Common myeloid progenitor, CD34-positive (primary cell): ENCODE results near the gene ANKRD23.
"Not testable (repeated sequence)": the region's sequence is repeated elsewhere in the genome, so short reads cannot be mapped to it uniquely, and the experiment has no call there.

Source experiments
- CTCF ChIA-PET: fragments of 350-600 bp; sonication (Branson Sonifier 250); formaldehyde crosslinking; loops from one replicate; lab custom pipeline; 2021; ENCODE audit warnings: antibody characterized with exemption; lab: Charles Lee
- POLR2A ChIA-PET: fragments of 350-600 bp; sonication (Branson Sonifier 250); formaldehyde crosslinking; loops from one replicate; lab custom pipeline; 2021; ENCODE audit warnings: antibody characterized with exemption; lab: Charles Lee
- DNase-seq, 3 donors: peaks; one replicate each; pipeline versions ENCODE4 v3.0.0 to v3.0.0-alpha.2; 2013
- H3K27ac ChIP-seq, 2 experiments: 1 replicate in 1 of 2; 2 replicates in 1 of 2; pipeline ENCODE4 v1.7.0; 2013; ENCODE audit warnings: inconsistent platforms in 2 of 2, low read length in 2 of 2, mild to moderate bottlenecking in 2 of 2, low read depth in 1 of 2, moderate library complexity in 1 of 2; ENCODE audit not compliant: severe bottlenecking in 2 of 2, insufficient read depth in 1 of 2, poor library complexity in 1 of 2
- H3K27me3 ChIP-seq, 5 experiments: replicated peaks in 2 of 5; 1 replicate in 3 of 5; 2 replicates in 2 of 5; pipeline versions ENCODE4 v1.6.1 to v1.7.0; 2013; ENCODE audit warnings: low read length in 4 of 5, mild to moderate bottlenecking in 2 of 5, moderate library complexity in 2 of 5, inconsistent platforms in 1 of 5; ENCODE audit not compliant: insufficient read depth in 5 of 5, control insufficient read depth in 4 of 5
- H3K36me3 ChIP-seq, 4 experiments: 1 replicate in 2 of 4; 2 replicates in 2 of 4; pipeline versions ENCODE4 v1.6.1 to v1.7.0; 2013; ENCODE audit warnings: low read length in 3 of 4, control low read depth in 1 of 4, mild to moderate bottlenecking in 1 of 4; ENCODE audit not compliant: control insufficient read depth in 4 of 4, insufficient read depth in 4 of 4
- H3K4me1 ChIP-seq, 4 experiments: 1 replicate in 3 of 4; 2 replicates in 1 of 4; pipeline versions ENCODE4 v1.6.1 to v1.7.1; 2013; ENCODE audit warnings: low read length in 3 of 4, mild to moderate bottlenecking in 3 of 4, control low read depth in 1 of 4, inconsistent platforms in 1 of 4, moderate library complexity in 1 of 4; ENCODE audit not compliant: control insufficient read depth in 4 of 4, insufficient read depth in 4 of 4; ENCODE audit errors: control extremely low read depth in 1 of 4
- H3K4me3 ChIP-seq, 7 experiments: 1 replicate in 4 of 7; 2 replicates in 3 of 7; pipeline versions ENCODE4 v1.5.1 to v1.7.0; 2013; ENCODE audit warnings: mild to moderate bottlenecking in 7 of 7, low read length in 6 of 7, moderate library complexity in 6 of 7, inconsistent platforms in 2 of 7, low read depth in 2 of 7, control low read depth in 1 of 7; ENCODE audit not compliant: insufficient read depth in 4 of 7, control insufficient read depth in 1 of 7; ENCODE audit errors: extremely low read depth in 1 of 7
- H3K9me3 ChIP-seq, 5 experiments: 1 replicate in 4 of 5; 2 replicates in 1 of 5; pipeline versions ENCODE4 v1.6.1 to v1.7.1; 2013; ENCODE audit warnings: low read length in 4 of 5, mild to moderate bottlenecking in 2 of 5, inconsistent platforms in 1 of 5, low read depth in 1 of 5, moderate library complexity in 1 of 5; ENCODE audit not compliant: control insufficient read depth in 4 of 5, insufficient read depth in 2 of 5; ENCODE audit errors: control extremely low read depth in 1 of 5
- WGBS: methylation state at CpG from one replicate; pipeline ENCODE4 v1.1.5; 2013; ENCODE audit not compliant: insufficient coverage; 5-methylcytosine and 5-hydroxymethylcytosine counted together

Gene ANKRD23

DNA sequence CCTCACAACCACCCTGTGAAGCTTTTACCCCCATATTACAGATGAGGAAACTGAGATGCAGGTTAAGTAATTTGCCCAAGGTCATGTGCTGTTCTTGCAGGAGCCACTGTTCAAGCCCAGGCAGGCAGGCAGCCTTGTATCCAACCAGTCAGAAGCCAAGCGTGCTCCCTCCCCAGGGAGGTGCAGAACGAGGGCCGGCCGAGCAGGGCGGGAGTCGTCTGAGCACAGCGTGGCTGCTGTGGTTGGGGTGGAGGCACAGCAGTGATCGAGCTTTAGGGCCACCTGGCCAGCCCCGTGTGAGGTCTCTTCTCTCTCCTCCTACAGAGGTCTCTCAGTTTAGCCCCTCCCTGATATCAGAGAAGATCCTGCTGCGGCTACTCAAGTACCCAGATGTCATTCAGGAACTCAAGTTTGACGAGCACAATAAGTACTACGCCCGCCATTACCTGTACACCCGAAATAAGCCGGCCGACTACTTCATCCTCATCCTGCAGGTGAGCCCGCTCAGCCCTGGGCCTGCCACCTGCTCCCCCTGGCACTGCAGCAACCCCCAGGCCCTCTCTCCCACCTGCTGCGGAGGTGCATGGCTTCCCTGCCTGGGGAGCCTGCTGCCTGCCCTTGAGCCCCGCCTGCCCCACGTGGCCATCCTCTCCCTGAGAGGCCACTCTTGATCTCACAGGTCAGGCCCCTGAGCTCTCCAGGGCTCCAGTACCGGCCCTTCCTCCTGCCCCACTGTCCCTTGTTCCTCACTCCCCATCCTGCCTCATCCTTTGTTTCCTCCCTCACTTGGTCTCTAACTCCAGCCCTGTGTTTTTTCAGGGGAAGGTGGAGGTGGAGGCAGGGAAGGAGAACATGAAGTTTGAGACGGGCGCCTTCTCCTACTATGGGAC, 44.8 kb downstream of the ANKRD23 start:
- CTCF ChIA-PET: interaction anchor here (0.7 to 2.5 kb wide), 5 partner anchors 12 to 54 kb away, joined by 3 to 34 read pairs (median 4); partner anchors contain the start of gene CNNM4
- no peak for DNase-seq
- POLR2A ChIA-PET: no interaction called here

DNA sequence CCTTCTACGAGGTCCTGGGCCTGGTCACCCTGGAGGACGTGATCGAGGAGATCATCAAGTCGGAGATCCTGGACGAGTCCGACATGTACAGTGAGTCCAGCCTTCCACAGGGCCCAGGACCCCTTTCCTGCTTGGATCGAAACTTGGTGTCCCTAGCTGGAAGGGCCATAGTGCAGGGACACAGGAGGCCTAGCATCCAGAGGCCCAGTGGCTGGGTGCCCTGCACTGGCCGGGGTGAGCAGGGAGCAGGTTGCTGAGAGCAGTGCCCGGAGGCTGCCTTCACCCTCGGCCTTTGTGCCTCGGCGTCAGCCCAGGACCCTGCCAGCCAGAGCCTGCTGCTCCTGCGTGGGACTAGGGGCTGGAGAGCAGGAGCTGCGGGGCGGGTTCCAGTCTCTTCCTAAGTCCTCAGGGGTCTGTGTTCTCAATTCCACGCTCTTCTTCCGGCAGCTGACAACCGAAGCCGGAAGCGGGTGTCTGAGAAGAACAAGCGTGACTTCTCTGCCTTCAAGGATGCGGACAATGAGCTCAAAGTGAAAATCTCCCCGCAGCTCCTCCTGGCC, 46.7 kb downstream of the ANKRD23 start:
- ChIA-PET POLR2A (no interaction called here), CTCF (interaction anchor here (0.7 to 1.4 kb wide), 3 partner anchors 23 to 34 kb away, joined by 3 read pairs; no protein-coding TSS in a partner anchor)

More for the DNA sequence above, 44.8 kb downstream of the ANKRD23 start:
- Histone ChIP-seq H3K36me3 (peaks cover 6 to 51% (median 25%) of the 10 kb centered on the region in 4 experiments), H3K4me3 (no peak overlapping the region), H3K4me1 (peaks cover 0 to 17% (median 14%) of the 10 kb centered on the region in 4 experiments), H3K27ac (no peak overlapping the region), H3K27me3 (no peaks in the 10 kb centered on the region), H3K9me3 (no peaks in the 10 kb centered on the region)
- 98% methylated on average over 16 of the region's 23 CpGs for WGBS

GRCh38 chr2:96796497-96796896, 47.3 kb downstream of the ANKRD23 start:
- not testable (repeated sequence) for H3K4me3 ChIP-seq, H3K27ac ChIP-seq, H3K27me3 ChIP-seq, DNase-seq, H3K9me3 ChIP-seq
- Histone ChIP-seq H3K4me1 (peaks cover 0 to 17% (median 14%) of the 10 kb centered on the region in 4 experiments), H3K36me3 (peaks cover 0 to 34% (median 19%) of the 10 kb centered on the region in 4 experiments)
- CTCF ChIA-PET: interaction anchor here (1.4 kb wide), 1 partner anchor 23 kb away, joined by 3 read pairs; no protein-coding TSS in a partner anchor
- WGBS: 96% methylated on average over 3 of the region's 6 CpGs
- POLR2A ChIA-PET: interaction anchor here (0.7 kb wide), 1 partner anchor 81 kb away, joined by 3 read pairs; no protein-coding TSS in a partner anchor

More for the DNA sequence above, 46.7 kb downstream of the ANKRD23 start:
- H3K27ac ChIP-seq: no peak overlapping the region
- H3K27me3 ChIP-seq: no peaks in the 10 kb centered on the region
- no peak overlapping the region for H3K4me3 ChIP-seq
- no peak for DNase-seq
- no peaks in the 10 kb centered on the region for H3K9me3 ChIP-seq
- WGBS: 97% methylated on average over 19 of the region's 23 CpGs
- H3K36me3 ChIP-seq: peaks cover 3 to 40% (median 24%) of the 10 kb centered on the region in 4 experiments
- H3K4me1 ChIP-seq: peaks cover 0 to 17% (median 14%) of the 10 kb centered on the region in 4 experiments

GRCh38 chr2:96795076-96795475, 48.7 kb downstream of the ANKRD23 start:
- DNase-seq: no peak
- Histone ChIP-seq H3K27me3 (no peaks in the 10 kb centered on the region), H3K9me3 (no peaks in the 10 kb centered on the region), H3K27ac (no peak overlapping the region), H3K4me1 (peaks cover 0 to 6% (median 3%) of the 10 kb centered on the region in 4 experiments), H3K4me3 (no peak overlapping the region), H3K36me3 (peaks cover 0 to 30% (median 14%) of the 10 kb centered on the region in 4 experiments)
- POLR2A ChIA-PET: no interaction called here
- WGBS: 96% methylated on average over 4 of the region's 6 CpGs
- CTCF ChIA-PET: no interaction called here

DNA sequence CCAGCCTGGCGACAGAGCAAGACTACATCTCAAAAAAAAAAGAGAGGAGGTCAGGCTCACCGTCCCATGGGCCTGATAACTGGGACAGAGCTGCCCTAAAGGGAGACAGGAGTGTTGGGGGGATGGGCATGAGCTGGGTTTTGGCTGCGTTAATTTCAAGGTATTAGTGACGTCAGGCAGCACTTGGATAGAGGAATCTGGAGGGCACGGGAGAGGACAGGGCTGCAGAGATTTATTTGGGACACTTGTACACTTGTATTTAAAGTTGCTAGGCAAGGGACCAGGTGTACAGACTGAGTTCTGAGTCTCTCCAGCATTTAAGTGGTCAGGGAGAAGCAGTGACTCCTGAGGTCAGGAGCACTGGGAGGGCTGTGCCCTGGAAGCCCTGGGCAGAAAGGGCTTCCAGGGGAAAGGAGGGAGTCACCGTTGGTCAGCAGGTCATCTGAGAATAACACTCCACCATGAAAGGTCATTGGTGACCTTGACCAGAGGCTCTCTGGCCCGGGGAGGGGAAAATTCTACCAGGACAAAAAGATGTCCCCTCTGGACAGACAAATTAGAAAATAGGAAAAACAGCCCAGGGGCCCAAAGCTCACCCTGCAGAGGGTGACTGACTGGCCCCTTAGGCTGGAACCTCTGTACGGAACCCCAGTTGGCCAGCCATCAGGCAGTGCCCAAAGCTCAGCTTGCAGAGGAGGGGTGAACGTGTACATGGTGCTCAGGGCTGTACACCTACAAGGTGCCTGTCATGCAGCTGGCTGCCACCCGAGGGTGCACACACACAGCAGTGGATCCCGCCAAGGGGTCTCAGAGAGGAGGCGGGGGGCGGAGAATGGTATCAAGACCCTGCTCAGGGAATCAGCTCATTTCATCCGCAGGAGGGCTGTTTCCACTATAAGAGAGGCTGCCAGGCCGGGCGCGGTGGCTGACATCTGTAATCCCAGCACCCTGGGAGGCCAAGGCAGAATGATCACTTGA, 50.8 kb downstream of the ANKRD23 start:
- no peaks in the 10 kb centered on the region for H3K9me3 ChIP-seq
- DNase-seq: no peak
- H3K4me1 ChIP-seq: no peaks in the 10 kb centered on the region
- WGBS: 94% methylated on average over 16 of the region's 17 CpGs
- CTCF ChIA-PET: interaction anchor here (1.1 to 1.8 kb wide), 3 partner anchors 9 to 191 kb away, joined by 3 read pairs; no protein-coding TSS in a partner anchor
- no peaks in the 10 kb centered on the region for H3K27me3 ChIP-seq
- POLR2A ChIA-PET: interaction anchor here (0.6 kb wide), 1 partner anchor 90 kb away, joined by 6 read pairs; no protein-coding TSS in a partner anchor
- peaks cover 0 to 13% (median 3%) of the 10 kb centered on the region in 4 experiments for H3K36me3 ChIP-seq
- H3K4me3 ChIP-seq: no peak overlapping the region
- no peak overlapping the region for H3K27ac ChIP-seq

DNA sequence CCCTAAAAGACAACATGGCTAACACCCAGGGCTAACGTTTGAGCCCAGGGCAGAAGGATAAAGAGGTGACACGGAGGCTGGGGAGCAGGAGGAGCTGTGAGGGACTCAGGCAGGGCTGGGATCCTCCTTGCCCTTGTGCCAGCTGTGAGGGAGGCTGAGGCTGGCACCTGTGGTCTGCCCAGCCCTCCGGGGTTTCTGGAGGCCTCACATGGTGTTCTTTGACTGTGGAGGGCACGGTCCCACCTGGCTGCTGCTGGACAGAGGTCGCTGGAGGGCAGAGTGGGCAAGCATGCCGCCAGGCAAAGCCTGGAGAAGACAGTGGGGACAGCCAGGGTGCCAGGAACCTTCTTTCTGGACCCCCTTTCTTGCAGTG, 54.6 kb downstream of the ANKRD23 start:
- Histone ChIP-seq H3K36me3 (no peaks in the 10 kb centered on the region), H3K4me1 (no peaks in the 10 kb centered on the region), H3K4me3 (no peak overlapping the region), H3K27ac (no peak overlapping the region), H3K9me3 (no peaks in the 10 kb centered on the region), H3K27me3 (no peaks in the 10 kb centered on the region)
- ChIA-PET CTCF (interaction anchor here (1.4 kb wide), 1 partner anchor 14 kb away, joined by 3 read pairs; no protein-coding TSS in a partner anchor), POLR2A (no interaction called here)
- DNase-seq: no peak
- WGBS: 98% methylated on average over 5 of the region's 6 CpGs
